NCI-H82 treated with DMSO at 0.1 percent for 48 hours (cell line): ENCODE measurements around the gene SIL1.
A peak's percentile ranks its signal among the peaks of the same experiment; 100 is the strongest.

Experiments
- DNase-seq: peaks from one replicate; lab custom pipeline; 2025; ENCODE audit not compliant: unreplicated experiment; lab: John Stamatoyannopoulos, UW

The SIL1 gene

DNA sequence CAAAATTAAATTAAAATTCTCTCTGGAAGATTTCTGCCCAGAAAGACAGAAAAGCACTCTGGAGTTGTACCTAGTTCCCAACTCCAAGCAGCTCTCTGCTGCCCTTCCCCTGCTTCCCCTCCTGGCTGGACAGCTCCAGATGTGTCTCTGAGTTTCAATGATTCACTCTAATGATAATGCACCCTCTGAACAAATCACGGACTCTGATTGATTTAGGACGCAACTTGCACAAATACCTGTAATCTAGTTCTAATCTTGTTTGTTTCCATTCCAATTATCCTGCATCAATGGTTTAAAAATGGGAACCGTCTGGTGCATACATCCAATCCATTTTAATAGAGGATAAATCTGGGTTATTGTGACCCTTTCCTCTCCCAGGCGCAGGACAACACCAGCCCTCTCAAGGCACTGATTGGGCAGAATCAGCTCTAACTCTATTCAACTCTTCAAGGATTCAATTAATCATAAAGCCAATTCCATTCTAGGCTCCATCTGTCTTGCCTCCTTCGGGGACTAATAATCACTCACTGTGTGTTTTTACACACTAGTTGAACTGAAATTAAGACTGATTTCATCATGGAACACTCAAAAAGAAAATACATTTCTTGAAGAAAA is 211.9 kb downstream of the SIL1 start:
- DNase-seq: peak; percentile 98

DNA sequence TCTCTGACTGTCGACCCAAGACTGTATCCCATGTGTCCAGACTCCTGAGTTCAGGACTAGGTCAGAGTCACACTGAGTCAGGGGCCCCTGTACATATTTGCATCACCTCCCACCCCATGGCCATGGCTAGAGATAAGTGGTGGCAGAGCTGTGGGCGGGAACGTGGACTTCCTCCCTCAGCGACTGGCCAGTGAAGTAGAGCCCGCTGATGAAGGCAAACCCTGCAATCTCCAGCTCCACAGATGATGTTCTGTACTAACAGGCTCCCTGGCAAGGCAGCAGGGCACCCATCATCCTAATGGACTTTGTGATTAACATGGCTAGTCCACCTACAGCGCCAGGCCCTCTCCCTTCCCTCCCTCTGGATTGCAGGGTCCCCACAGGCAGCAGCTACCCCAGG is 212.5 kb downstream of the SIL1 start:
- no peak for DNase-seq

DNA sequence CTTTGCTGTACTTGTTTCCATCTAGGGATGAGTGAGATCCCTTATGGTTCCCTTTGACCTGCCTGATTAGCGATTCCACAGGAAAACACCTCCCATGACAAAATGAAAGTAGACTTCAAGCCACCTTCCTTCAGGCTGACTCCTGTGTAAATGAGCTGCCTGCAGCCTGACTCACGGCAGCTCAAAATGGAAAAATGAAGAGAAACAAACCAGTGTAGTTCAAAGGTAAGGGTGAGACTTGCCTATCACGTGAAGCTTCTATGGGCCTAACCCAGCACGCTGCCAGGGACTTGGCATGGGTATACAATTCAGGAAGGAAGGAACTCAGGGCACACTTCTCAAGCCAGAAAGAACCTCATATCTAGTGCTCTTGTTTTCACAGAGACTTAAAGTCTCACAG is 212.9 kb downstream of the SIL1 start:
- DNase-seq: no peak

DNA sequence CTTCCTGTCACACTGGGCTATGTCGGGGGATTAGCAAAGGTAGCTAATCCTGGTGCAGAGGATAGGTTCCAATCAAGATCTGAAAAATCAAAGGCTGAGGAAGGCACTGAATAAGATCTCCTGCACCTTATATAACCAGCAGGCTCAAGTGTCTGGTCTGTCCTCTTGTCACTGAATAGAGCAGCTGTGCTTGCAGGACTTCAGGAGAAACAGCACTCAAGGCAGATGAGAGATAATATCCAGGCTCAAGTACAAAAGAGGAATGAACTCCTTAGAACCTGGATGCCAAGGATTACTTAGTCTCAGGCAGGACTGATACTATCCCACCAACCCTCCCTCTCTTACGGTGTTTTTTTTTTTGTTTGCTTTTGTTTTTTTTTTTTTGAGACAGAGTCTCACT is 214.2 kb downstream of the SIL1 start:
- peak; percentile 40 for DNase-seq

DNA sequence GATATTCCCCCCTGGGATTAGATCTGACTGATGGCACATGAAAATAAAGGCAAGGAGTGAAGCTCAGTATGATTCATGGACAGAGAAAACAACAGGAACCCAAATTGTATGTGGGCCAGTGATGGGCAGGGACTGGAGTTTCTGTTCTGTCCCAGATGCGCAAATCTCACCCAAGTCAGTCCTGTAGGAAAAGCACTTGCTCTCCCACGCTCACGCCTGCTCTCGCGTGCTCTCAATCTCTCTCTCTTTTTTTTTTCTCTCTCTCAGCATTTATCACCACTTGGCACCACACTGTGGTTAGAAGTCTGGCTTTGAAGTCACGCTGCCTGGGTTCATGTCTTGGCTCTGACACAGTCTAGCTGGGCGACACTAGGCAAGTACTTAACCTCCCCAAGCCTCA is 216.6 kb downstream of the SIL1 start:
- DNase-seq: no peak

DNA sequence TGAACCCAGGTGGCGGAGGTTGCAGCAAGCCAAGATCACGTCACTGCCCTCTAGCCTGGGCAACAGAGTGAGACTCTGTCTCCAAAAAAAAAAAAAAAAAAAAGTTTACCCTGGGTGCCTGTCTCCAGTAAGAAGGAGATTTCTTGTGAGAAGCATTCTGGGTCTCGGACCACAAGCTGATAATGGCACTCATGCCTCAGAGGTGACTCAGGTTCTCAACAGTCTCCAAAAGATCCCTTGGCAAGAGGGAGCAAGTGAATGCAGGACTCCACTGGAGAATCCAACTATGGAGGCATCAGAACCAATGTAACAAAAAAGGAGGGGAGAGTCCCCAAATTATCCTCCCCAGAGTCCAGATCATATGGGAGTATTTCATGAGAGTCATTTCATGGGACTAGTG is 217.0 kb downstream of the SIL1 start:
- DNase-seq: no peak

DNA sequence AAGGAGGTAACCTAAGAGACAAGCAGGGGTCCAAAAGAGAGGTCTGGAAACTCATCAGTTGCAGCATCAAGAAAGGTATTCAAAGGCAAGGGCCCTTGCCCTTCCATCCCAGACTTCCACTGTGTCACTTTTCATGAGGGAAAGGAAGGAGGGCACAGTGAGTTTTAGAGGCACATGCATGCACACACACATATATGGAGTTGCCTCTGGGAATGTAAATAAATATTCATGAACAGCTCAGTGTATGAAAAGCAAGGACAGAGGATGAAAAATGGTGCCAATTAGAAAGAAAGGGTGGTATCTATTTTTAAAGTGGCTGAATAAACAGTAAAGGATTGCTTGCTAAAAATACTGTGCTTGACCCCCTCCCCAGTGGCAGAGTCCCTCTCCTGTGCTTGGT is 217.7 kb downstream of the SIL1 start:
- DNase-seq: no peak

DNA sequence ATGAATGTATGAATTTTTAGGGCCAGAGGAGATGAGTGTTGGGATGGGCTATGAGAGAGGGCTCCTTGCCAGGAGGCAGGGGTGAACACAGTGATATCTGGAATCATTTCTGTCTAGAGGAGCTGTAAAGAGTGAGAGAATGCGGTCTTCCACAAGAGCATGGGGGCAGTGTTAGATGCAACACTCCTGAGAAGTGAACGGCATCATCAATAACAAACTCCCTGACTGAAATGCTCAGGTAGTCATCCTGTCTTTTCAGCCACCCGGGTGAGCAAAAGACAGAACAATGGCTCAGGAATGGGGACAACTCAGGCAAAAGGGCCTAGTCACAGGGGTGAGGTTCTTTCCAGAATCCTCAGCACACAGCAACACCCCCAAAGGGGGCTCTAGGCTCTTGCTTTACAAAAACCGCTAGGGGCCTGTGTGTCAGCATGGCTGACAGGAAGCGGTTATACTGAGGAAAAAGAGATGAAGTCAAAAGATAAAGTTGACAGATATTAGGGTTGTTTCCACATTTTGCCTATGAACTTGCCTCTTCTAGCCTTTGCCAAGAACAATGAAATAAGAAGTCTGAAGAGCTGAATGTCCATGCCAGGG is 218.4 kb downstream of the SIL1 start:
- DNase-seq: no peak

DNA sequence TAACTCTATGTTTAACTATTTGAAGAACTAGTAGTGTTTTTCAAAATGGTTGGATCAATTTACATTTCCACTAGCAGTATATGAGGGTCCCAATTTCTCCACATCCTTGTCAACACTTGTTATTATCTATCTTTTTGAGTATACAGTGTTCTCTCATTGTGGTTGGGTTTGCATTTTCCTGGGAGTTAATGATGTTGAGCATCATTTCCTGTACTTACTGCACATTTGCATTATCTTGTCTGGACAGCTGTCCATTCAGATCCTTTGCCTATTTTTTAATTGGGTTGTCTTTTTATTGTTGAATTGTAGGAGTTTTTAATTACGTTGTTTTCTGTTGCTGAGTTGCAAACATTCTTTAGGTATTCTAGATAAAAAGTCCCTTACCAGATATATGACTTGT is 219.6 kb downstream of the SIL1 start:
- DNase-seq: no peak

DNA sequence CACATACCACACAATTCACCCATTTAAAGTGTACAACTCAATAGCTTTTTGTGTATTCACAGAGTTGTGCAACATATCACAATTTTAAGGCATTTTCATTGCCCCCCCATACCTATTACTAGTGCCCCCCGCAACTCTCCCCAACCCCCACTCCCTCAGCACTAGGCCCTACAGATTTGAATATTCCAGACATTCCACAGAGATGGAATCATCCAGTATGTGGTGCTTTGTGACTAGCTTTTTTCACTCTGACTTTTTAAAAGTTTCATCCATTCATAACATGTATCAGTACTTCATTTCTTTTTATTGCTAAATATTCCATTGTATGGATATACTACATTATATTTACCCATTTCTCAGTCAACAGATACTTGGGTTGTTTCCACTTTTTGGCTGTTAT is 220.1 kb downstream of the SIL1 start:
- DNase-seq: no peak

DNA sequence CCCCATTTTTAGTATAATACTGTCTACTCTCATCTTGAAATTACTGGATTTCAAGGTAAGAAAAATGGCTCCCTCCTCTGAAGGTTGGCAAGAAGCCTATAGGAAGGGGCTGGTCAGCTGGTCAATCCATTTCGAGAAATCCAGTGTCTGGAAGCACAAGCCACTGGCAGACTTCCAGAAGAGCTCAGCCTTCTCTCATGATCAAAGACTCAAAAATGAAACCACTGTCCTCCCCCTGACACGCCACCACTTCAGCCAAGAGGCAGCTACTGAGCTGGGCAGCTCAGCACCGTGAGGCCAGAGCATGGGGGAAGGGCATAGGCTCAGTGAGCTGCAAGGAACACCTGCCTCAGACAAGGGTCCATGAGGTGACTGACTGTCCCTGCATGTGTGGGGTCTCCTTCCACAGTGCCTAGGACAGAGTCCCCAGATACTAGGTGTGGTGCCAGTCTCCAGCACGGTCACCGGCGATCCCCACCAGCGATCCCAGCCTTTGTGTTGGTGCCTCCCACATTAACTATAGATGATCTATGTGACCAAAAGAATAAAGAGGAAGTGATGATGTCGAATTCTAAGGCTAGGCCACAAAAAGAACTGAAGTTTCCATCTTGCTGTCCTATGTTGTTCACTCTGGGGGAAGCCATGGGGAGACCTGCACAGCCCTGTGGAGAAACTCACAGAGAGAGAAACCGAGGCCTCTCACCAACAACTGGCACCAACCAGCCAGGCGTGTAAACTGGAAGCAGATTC is 222.9 kb downstream of the SIL1 start:
- no peak for DNase-seq

DNA sequence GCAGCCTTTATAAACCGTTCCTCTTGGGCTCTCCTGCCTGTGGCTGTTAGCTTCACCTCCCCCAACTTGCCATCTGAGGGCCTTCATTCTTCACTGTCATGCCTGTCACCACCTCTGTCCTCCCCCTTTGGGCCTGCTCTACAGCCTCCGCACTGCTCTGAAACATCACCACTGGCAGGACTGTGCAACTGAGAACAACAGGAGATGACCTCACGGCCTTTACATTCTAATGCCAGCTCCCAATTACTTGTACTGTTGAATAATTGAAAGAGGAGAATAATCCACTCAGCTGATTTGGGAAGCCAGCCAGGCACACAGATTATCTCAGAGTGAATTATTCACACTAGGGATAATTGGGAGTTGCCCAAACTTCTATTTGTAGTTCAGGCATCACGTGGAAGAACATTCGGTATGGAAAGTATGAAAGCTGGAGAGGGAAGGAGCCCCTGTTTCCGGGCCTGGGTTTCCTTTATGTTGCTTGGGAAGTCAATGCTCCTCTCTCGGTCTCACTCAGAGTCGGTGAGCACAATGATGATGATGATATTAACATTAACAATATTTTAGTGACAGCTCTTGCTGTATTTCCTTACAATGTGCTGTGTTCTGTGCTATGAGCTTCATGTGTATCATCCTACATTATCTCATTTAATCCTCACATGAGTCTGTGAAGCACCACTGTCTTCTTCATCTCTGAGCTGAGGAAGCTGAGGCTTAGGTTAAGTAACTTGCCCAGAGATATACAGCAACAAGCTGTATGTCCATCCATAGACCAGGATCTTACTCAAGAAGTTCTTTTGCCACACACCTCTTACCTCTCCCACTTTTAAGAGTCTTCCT is 223.7 kb downstream of the SIL1 start:
- peak; percentile 84 for DNase-seq

DNA sequence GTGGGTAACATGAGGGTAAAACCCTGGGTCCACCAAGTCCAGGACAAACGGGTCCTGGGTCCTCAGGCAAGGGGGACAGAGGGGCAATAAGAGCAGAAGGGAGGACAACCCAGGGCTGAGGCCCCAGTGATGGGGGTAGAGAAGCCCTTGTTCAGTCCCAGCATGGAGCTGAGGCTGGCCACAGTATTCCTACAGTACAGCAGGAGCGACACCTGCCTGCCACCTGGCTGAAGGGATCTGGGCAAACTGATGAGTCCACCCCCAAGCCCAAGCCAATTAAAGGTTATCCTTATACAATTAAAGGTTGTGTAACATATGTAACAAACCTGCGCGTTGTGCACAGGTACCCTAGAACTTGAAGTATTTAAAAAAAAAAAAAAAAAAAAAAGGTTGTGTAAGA is 225.3 kb downstream of the SIL1 start:
- DNase-seq: peak; percentile 68

DNA sequence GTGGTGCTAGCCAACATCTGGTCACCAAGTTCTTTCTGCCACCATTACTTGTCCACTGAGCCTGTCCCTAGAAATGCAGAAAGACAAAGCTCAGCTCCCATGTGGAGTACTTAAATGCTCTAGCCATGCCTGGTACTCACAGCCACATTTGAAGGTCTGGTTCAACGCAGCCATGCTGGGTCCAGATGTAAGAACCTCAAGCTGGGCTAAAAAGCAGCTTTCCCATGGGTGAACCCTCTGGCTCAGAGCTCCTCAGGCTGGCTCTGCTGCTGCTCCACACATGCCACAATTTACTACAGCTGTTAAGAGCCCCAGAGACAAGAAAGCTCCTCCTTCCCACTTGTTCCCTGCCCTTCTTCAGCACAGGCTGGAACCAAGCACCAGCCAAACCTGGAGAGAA is 225.9 kb downstream of the SIL1 start:
- no peak for DNase-seq

DNA sequence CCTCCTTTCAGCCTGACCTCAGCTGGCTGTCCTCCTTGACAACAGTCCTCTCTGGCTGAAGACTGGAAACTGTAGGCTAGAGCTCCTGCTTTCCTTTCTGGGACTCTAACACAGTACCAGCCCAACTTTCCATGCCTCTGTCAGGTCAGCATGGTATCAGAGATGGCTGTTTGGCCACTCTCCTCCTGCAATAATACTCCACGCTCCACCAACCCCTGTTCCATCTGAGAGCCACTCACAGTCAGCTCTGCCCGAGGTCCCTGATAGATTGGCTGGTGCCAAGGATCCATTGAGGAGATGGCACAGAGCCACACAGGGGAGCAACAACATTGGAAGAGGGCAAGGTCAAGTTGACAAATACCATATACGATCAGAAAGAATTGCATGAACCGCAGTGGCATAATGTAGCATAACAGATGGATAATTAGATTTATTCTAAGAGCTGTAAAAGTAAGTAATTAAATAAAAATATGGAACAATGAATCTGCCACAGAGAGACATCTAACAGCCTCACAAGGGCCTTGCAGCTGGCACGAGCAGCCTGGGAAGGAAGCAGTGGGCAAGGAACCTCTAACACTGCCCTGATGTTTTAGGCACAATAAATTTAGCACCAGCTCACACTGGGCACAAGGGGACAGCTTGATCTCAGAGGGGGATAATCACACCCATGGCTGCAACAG is 228.7 kb downstream of the SIL1 start:
- DNase-seq: no peak

DNA sequence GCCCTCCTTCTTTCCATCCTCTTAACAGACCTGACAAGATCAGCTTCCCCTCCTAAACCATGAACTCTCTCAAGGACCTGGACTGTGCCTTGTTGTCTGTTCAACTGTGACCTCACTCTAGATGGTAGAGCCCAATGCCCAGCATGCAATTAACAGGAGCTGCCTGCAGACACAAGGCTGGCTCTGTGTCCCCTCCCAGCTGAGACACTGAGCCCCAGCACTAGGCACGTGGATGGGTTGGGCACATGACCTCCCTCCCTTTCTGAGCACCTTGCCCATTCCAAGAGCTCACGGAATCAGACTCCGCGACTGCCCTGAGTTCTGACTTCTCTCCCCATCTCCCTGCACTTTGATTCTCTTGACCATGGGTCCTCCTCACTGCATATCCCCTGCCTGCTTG is 229.6 kb downstream of the SIL1 start:
- no peak for DNase-seq

DNA sequence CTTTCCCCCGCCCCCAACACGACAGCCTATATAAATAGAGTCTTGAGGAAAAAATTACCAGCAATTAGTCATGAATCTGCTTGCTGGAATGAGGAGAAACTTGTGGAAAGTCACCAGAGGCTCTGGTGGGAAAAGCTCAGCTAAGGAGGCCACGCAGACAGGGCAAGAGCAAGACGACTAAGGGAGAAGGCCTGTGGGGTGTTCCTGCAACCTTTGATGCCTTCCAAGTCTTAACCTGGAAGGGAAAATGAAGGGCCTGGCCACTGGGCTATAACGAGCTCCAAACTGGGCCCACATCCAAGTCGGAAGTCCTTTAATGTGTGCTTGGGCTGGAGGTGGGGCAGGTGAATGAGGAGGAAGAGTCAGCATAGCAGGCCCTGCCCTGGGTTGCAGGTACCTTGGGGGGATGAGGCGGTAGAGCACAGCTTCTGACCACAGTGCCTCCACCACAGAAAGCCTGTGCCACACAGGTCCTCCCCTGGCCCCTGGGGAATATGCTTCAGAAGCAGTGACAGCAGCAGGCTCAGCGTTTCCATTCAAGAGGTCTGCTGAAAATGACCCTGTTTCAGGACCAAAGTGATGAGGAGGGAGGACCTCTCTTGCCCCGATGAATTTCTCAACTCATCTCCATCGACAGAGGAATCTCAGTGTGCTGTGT is 230.2 kb downstream of the SIL1 start:
- no peak for DNase-seq

DNA sequence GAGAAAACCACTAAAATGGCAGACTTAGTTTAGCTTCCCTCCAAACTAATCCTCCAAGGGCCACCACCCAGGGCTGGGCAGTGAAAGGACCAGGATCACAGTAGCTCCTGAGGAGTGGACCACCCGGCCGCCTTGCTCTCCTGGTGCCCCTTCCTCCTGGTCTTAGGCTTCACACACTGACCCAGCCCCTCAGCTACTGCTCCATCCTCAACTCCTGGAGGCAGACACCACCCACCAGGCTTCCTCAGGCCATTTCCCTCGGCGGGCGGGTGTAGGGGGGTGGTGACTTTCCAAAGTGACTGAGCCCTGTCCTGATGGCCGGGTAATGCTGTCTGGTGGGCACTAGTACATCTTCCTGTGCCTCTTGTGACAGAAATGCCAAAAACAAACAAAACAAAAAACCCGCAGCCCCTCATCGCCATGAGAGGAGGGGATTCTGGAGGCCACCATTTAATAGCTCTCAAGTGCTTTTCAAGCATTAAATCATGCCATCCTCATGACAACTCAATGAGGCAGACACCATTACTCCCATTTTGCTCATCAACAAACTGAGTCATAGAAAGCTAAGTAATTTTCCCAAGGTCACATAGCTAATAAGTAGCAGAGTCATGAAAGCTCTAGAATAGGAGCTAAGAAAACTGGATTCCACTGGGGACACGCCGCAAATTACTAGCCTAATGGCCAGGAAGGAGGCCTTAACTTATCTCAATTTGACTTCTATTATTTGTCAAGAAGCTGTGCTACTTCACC is 231.8 kb downstream of the SIL1 start:
- no peak for DNase-seq

DNA sequence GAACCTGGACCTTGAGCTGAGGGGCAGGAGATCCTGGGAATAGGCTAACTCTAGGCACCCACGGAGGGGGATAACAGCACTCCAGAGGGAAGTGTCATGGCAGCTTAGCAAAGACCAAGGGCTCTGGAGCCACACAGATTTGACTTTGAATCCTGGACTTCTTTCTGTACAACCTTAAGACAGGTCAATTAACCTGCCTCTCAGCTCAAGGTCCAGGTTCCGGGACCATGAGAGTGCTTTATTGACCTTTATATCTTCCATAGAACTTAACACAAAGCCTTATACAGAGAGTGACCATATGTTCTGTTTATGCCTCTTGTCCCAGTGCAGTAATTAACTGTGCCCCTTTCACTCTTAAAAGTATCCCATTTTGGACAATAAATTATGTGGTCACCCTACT is 232.5 kb downstream of the SIL1 start:
- no peak for DNase-seq

DNA sequence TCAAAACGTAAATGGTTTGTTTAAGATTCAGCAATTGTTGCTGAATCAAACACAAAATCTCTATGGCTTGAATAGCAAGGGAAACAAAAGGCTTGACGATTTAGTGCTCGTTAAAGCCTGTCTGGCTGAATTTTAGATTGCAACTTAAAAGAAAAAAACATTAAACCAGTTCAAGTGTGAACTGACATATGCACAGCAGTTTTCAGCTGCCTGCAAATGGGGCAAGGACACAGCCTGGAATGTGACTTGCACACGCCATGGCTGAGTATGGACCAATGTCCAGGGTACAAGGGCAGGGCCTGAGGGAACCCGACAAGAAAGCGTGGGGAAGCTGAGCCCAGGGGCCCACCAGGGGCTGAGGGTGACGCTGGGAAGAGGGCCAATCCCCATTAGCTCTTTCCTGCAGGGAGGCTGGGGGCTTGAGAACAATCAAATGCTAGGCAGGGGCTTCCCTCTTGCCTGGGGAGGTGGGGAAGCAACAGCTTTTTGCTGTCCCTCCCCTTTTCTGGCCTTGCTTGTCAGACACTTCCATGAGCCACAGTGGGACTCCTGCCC is 233.4 kb downstream of the SIL1 start:
- DNase-seq: no peak
